NB4 (cell line): ENCODE results near the gene GUCY1A1.

Source experiments
- CTCF ChIP-seq: IDR thresholded peaks from one replicate; pipeline ENCODE4 v1.5.1; 2012; ENCODE audit warnings: low read depth, low read length
- MAX ChIP-seq: IDR thresholded peaks from 2 replicates; pipeline ENCODE4 v1.6.1; 2011; ENCODE audit warnings: low read depth, low read length
- POLR2A ChIP-seq: IDR thresholded peaks from 2 replicates; pipeline ENCODE4 v1.6.1; 2011; ENCODE audit warnings: mild to moderate bottlenecking; ENCODE audit not compliant: insufficient read length; ENCODE audit errors: extremely low read depth

- TF ChIP-seq CTCF (no peak), POLR2A (no peak), MAX (no peak)
Observed at GRCh38 chr4:155632310-155632840, 34.3 kb upstream of the GUCY1A1 start.
